ENCODE measurements around the gene GRWD1. TPM values are rescaled to one million over a fixed set of nuclear protein-coding genes. Genes with fewer than 3 reads are reported as not detected.
A peak's percentile ranks its signal among the peaks of the same experiment; 100 is the strongest.

GRWD1 gene
- total RNA-seq, 8 experiments from 2014 or later = 10.6 to 46.5 (median 21.8) TPM

GRCh38 chr19:48500830-48501493 is 55.2 kb downstream of the GRWD1 start:
- peaks cover 2 to 6% of the 10 kb centered on the region in 2 donors for H3K4me1 ChIP-seq (replicated peaks in 1 of 2)
- no peak overlapping the region for H3K4me3 ChIP-seq
- WGBS, 10 experiments = 30 to 58% methylated on average over 2 to 7 of the region's 32 CpGs; no CpG with 5 or more reads in 8 of the 10 experiments
- H3K27ac ChIP-seq = no peak overlapping the region
- no peak for ATAC-seq (replicated peaks in 6 of 8)
- in situ Hi-C loops (cut with MboI; ENCODE audit: low pct_unique_long_range_greater_than_20kb in 2 of 9, low sequenced_read_pairs in 9 of 9, unreplicated experiment in 9 of 9) = loop anchor here in 1 of 9 experiments (10.0 kb wide), 1 partner anchor 84 kb away; no protein-coding TSS in a partner anchor

- no peak overlapping the region for H3K27ac ChIP-seq
- ATAC-seq (replicated peaks in 6 of 8) = peak; percentile 12 to 82 (median 50)
- H3K4me1 ChIP-seq (replicated peaks in 1 of 2) = peaks cover 2 to 6% of the 10 kb centered on the region in 2 donors
- no peak overlapping the region for H3K4me3 ChIP-seq
- in situ Hi-C loops (cut with MboI; ENCODE audit: low pct_unique_long_range_greater_than_20kb in 2 of 9, low sequenced_read_pairs in 9 of 9, unreplicated experiment in 9 of 9) = loop anchor here in 1 of 9 experiments (10.0 kb wide), 1 partner anchor 83 kb away; no protein-coding TSS in a partner anchor
- no CpG with 5 or more reads among the region's 20 CpGs for WGBS, 10 experiments
These were observed 55.9 kb downstream of the GRWD1 start for GRCh38 chr19:48501494-48502349.

GRCh38 chr19:48502350-48503018 is 56.7 kb downstream of the GRWD1 start:
- H3K4me1 ChIP-seq (replicated peaks in 1 of 2) = peaks cover 2 to 6% of the 10 kb centered on the region in 2 donors
- H3K27ac ChIP-seq = no peak overlapping the region
- no peak overlapping the region for H3K4me3 ChIP-seq
- WGBS, 10 experiments = 25% methylated on average over 4 of the region's 27 CpGs; no CpG with 5 or more reads in 9 of the 10 experiments
- in situ Hi-C loops (cut with MboI; ENCODE audit: low pct_unique_long_range_greater_than_20kb in 2 of 9, low sequenced_read_pairs in 9 of 9, unreplicated experiment in 9 of 9) = loop anchor here in 1 of 9 experiments (10.0 kb wide), 1 partner anchor 82 kb away; no protein-coding TSS in a partner anchor
- peak in 1 of 8 experiments; percentile 2 for ATAC-seq (replicated peaks in 6 of 8)

- 87 to 93% (median 91%) methylated on average over 3 to 5 of the region's 5 CpGs; no CpG with 5 or more reads in 6 of the 10 experiments for WGBS, 10 experiments
- ATAC-seq (replicated peaks in 6 of 8) = peak in 2 of 8 experiments; percentile 48 to 69
- peaks cover 5 to 6% of the 10 kb centered on the region in 2 donors for H3K4me1 ChIP-seq (replicated peaks in 1 of 2)
- in situ Hi-C loops (cut with MboI; ENCODE audit: low pct_unique_long_range_greater_than_20kb in 2 of 9, low sequenced_read_pairs in 9 of 9, unreplicated experiment in 9 of 9) = loop anchor here in 1 of 9 experiments (10.0 kb wide), 1 partner anchor 79 kb away; no protein-coding TSS in a partner anchor
- H3K4me3 ChIP-seq = no peak overlapping the region
- H3K27ac ChIP-seq = no peak overlapping the region
These were observed 60.5 kb downstream of the GRWD1 start for GRCh38 chr19:48506138-48506733.

Other genes starting within 250 kb of the GRWD1 start
- 10 to 100 TPM; 12.3 to 35.1 (median 16.8) TPM for gene CARD8, start 190.1 kb upstream of the GRWD1 start, total RNA-seq
- 1 to 10 TPM in 6 of 8 experiments, under 1 TPM in 2; 0.15 to 6.4 (median 4.0) TPM for gene ZNF114, start 175.9 kb upstream of the GRWD1 start, total RNA-seq
- 100 to 1,000 TPM in 2 of 8 experiments, 10 to 100 TPM in 4, 1 to 10 TPM in 2; 5.3 to 382 (median 35.3) TPM for gene EMP3, start 120.4 kb upstream of the GRWD1 start, total RNA-seq
- gene TMEM143, start 82.0 kb upstream of the GRWD1 start, total RNA-seq = 10 to 100 TPM in 1 of 8 experiments, 1 to 10 TPM in 7; 4.0 to 12.7 (median 7.9) TPM
- 1 to 10 TPM in 1 of 8 experiments, not detected in 7; 1.4 TPM for gene SYNGR4, start 81.6 kb upstream of the GRWD1 start, total RNA-seq
- gene KDELR1, start 54.4 kb upstream of the GRWD1 start, total RNA-seq = 100 to 1,000 TPM in 4 of 8 experiments, 10 to 100 TPM in 4; 79.6 to 120 (median 96.8) TPM
- gene GRIN2D, start 52.3 kb upstream of the GRWD1 start, total RNA-seq = 1 to 10 TPM in 4 of 8 experiments, under 1 TPM in 4; 0.31 to 3.2 (median 1.2) TPM
- 1 to 10 TPM in 3 of 8 experiments, under 1 TPM in 5; 0.49 to 1.3 (median 0.86) TPM for gene KCNJ14, start 9.6 kb downstream of the GRWD1 start, total RNA-seq
- 10 to 100 TPM; 17.3 to 84.5 (median 39.3) TPM for gene CYTH2, start 23.4 kb downstream of the GRWD1 start, total RNA-seq
- 10 to 100 TPM in 3 of 8 experiments, 1 to 10 TPM in 2, under 1 TPM in 3; 0.25 to 17.5 (median 6.1) TPM for gene LMTK3, start 65.9 kb downstream of the GRWD1 start, total RNA-seq
- gene SULT2B1, start 106.2 kb downstream of the GRWD1 start, total RNA-seq = 1 to 10 TPM in 1 of 8 experiments, under 1 TPM in 7; 0.16 to 1.9 (median 0.54) TPM
- under 1 TPM in 4 of 8 experiments, not detected in 4; 0.22 to 0.66 (median 0.50) TPM for gene SPACA4, start 160.8 kb downstream of the GRWD1 start, total RNA-seq
- gene FAM83E, start 169.1 kb downstream of the GRWD1 start, total RNA-seq = 1 to 10 TPM in 4 of 8 experiments, under 1 TPM in 4; 0.54 to 2.5 (median 1.1) TPM
- gene RPL18, start 173.2 kb downstream of the GRWD1 start, total RNA-seq = 1,000 to 10,000 TPM; 1,630 to 4,209 (median 2,425) TPM
- 10 to 100 TPM in 7 of 8 experiments, 1 to 10 TPM in 1; 8.9 to 29.5 (median 16.1) TPM for gene SPHK2, start 173.5 kb downstream of the GRWD1 start, total RNA-seq
- gene DBP, start 191.4 kb downstream of the GRWD1 start, total RNA-seq = 10 to 100 TPM in 4 of 8 experiments, 1 to 10 TPM in 4; 3.3 to 19.6 (median 10.4) TPM
- gene CA11, start 200.2 kb downstream of the GRWD1 start, total RNA-seq = 10 to 100 TPM; 18.4 to 62.1 (median 32.0) TPM
- 1 to 10 TPM in 1 of 8 experiments, under 1 TPM in 6, not detected in 1; 0.16 to 1.3 (median 0.50) TPM for gene NTN5, start 227.0 kb downstream of the GRWD1 start, total RNA-seq
- gene FUT2, start 250.0 kb downstream of the GRWD1 start, total RNA-seq = 1 to 10 TPM in 6 of 8 experiments, under 1 TPM in 2; 0.79 to 4.7 (median 1.9) TPM

All from motor neuron (in vitro differentiated cells).